Panc1 (cell line): Measurements from ENCODE around the gene TAF11. TPM values are rescaled to one million over a fixed set of nuclear protein-coding genes. Genes with fewer than 3 reads are reported as not detected.
A peak's percentile ranks its signal among the peaks of the same experiment; 100 is the strongest.

ENCODE experiments used
- ATAC-seq: fragments of 200-7000 bp; cut with Tn5 transposase; 2 replicates; pipeline ENCODE4 v1.9.1; 2020; ENCODE audit warnings: mild to moderate bottlenecking, moderate library complexity
- BruUV-seq: library from RNA; stranded (reverse); fragments of 400-500 nt; replicated peaks from 2 replicates; lab custom pipeline; 2021; lab: Mats Ljungman, UMichigan
- CTCF ChIA-PET: fragments of 300-600 bp; sonication (Branson Sonifier 250); formaldehyde crosslinking; loops from one replicate; lab custom pipeline; 2022; ENCODE audit warnings: antibody characterized with exemption; lab: Charles Lee
- POLR2A ChIA-PET: fragments of 300-600 bp; sonication (Branson Sonifier 250); formaldehyde crosslinking; loops from one replicate; lab custom pipeline; 2022; ENCODE audit warnings: antibody characterized with exemption; lab: Charles Lee
- DNase-seq: peaks from one replicate; pipeline ENCODE4 v3.0.0-alpha.2; 2010; ENCODE audit warnings: low read depth, low spot score
- H3K27ac ChIP-seq: 2 replicates; pipeline ENCODE4 v1.5.1; 2011; ENCODE audit warnings: mild to moderate bottlenecking, low read length, inconsistent platforms
- H3K27me3 ChIP-seq: fragments of 200-500 bp; sonication (Bioruptor generic); 2 replicates; pipeline ENCODE4 v1.6.0; 2014; ENCODE audit warnings: low read length, inconsistent platforms; ENCODE audit not compliant: control insufficient read depth, insufficient read depth
- H3K36me3 ChIP-seq: fragments of 200-500 bp; sonication (Bioruptor generic); 2 replicates; pipeline ENCODE4 v1.5.1; 2014; ENCODE audit warnings: inconsistent platforms, mild to moderate bottlenecking, low read length, moderate library complexity; ENCODE audit not compliant: control insufficient read depth, insufficient read depth
- H3K4me1 ChIP-seq: 2 replicates; pipeline ENCODE4 v1.5.1; 2011; ENCODE audit warnings: inconsistent platforms, mild to moderate bottlenecking, low read length, moderate library complexity; ENCODE audit not compliant: control insufficient read depth, insufficient read depth
- H3K4me3 ChIP-seq, 2 experiments: 2 replicates each; pipeline ENCODE4 v1.5.1; 2011 to 2012; ENCODE audit warnings: low read depth in 2 of 2, low read length in 2 of 2, mild to moderate bottlenecking in 2 of 2, inconsistent platforms in 1 of 2, moderate library complexity in 1 of 2
- H3K9me3 ChIP-seq: fragments of 200-500 bp; sonication (Bioruptor generic); 2 replicates; pipeline ENCODE4 v1.5.1; 2014; ENCODE audit warnings: low read depth, mild to moderate bottlenecking, inconsistent platforms, low read length, moderate library complexity; ENCODE audit not compliant: control insufficient read depth, insufficient read depth
- POLR2AphosphoS5 ChIP-seq: IDR thresholded peaks from 2 replicates; pipeline ENCODE4 v1.6.1; 2012; ENCODE audit warnings: mild to moderate bottlenecking, low read depth, low read length, moderate library complexity
- SIN3A ChIP-seq: IDR thresholded peaks from 2 replicates; pipeline ENCODE4 v1.6.1; 2012; ENCODE audit warnings: low read depth, mild to moderate bottlenecking, low read length, moderate library complexity, borderline replicate concordance; ENCODE audit not compliant: insufficient read depth
- TCF7L2 ChIP-seq: IDR thresholded peaks from 2 replicates; pipeline ENCODE4 v1.6.1; 2011; ENCODE audit warnings: mild to moderate bottlenecking, low read depth, low read length, inconsistent platforms
- in situ Hi-C: cut with HindIII; loops from 2 replicates; pipeline ENCODE4 v1.10.0; 2016; ENCODE audit warnings: low sequenced_read_pairs, low pct_unique_long_range_greater_than_20kb
- intact Hi-C: fragments of 100-400 bp; cut with micrococcal nuclease; formaldehyde crosslinking; loops from one replicate; pipeline ENCODE4 v1.10.0; 2022; ENCODE audit not compliant: unreplicated experiment
- total RNA-seq: library from RNA; stranded (reverse); gene quantifications from one replicate; pipeline ENCODE4 v1.2.1, GENCODE V29; 2021; ENCODE audit not compliant: unreplicated experiment
- TF ChIP-seq, protein P1 (sequence below): fragments of 450-650 bp; IDR thresholded peaks from 2 replicates; pipeline ENCODE4 v1.5.1; 2017; ENCODE audit warnings: mild to moderate bottlenecking
- TF ChIP-seq, protein P2 (sequence below), 2 experiments: IDR thresholded peaks; 2 replicates each; pipeline ENCODE4 v1.6.1; 2011 to 2012; ENCODE audit warnings: low read depth in 2 of 2, control low read depth in 1 of 2, low read length in 1 of 2, mild to moderate bottlenecking in 1 of 2, moderate library complexity in 1 of 2; ENCODE audit not compliant: insufficient read depth in 1 of 2

The TAF11 gene
- total RNA-seq, 1 experiment from 2014 or later, result 25.3 TPM

DNA sequence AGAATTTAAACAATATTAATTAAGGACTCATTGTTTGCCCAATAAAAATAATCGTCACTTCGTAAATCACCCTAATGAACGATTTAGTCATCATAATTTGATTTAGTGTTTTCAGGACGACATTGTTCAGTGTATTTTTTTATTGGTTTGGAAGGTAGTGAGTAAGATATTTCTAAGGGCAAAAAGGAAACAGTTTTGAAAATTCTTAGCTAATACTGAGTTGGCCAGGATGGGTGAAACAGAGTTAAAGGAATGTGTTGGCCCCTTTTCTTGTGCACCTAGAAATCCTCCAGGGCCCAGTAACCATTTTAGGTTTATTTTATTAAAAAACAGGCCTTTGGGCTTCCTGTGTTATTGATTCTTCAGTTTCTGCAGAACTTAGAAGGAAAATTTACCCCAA, 26.5 kb upstream of the TAF11 start:
- in situ Hi-C loops (no loop called here), intact Hi-C loops (no loop called here)
- CTCF ChIA-PET, result no interaction called here
- no peaks in the 10 kb centered on the region for H3K36me3 ChIP-seq
- H3K27ac ChIP-seq, result no peak overlapping the region
- no peak overlapping the region for H3K4me3 ChIP-seq
- BruUV-seq, result no TSS peak
- POLR2A ChIA-PET, result no interaction called here
- ATAC-seq (no peak), DNase-seq (no peak)
- H3K4me1 ChIP-seq, result 0 out of 2 replicates have a peak, but pooled peaks cover 9% of the 10 kb centered on the region
- H3K27me3 ChIP-seq, result no peaks in the 10 kb centered on the region
- H3K9me3 ChIP-seq, result no peaks in the 10 kb centered on the region
- TF ChIP-seq SIN3A (no peak), TCF7L2 (no peak), POLR2AphosphoS5 (no peak)
- TF ChIP-seq, protein P1, sequence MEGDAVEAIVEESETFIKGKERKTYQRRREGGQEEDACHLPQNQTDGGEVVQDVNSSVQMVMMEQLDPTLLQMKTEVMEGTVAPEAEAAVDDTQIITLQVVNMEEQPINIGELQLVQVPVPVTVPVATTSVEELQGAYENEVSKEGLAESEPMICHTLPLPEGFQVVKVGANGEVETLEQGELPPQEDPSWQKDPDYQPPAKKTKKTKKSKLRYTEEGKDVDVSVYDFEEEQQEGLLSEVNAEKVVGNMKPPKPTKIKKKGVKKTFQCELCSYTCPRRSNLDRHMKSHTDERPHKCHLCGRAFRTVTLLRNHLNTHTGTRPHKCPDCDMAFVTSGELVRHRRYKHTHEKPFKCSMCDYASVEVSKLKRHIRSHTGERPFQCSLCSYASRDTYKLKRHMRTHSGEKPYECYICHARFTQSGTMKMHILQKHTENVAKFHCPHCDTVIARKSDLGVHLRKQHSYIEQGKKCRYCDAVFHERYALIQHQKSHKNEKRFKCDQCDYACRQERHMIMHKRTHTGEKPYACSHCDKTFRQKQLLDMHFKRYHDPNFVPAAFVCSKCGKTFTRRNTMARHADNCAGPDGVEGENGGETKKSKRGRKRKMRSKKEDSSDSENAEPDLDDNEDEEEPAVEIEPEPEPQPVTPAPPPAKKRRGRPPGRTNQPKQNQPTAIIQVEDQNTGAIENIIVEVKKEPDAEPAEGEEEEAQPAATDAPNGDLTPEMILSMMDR, result no peak
- TF ChIP-seq, protein P2, sequence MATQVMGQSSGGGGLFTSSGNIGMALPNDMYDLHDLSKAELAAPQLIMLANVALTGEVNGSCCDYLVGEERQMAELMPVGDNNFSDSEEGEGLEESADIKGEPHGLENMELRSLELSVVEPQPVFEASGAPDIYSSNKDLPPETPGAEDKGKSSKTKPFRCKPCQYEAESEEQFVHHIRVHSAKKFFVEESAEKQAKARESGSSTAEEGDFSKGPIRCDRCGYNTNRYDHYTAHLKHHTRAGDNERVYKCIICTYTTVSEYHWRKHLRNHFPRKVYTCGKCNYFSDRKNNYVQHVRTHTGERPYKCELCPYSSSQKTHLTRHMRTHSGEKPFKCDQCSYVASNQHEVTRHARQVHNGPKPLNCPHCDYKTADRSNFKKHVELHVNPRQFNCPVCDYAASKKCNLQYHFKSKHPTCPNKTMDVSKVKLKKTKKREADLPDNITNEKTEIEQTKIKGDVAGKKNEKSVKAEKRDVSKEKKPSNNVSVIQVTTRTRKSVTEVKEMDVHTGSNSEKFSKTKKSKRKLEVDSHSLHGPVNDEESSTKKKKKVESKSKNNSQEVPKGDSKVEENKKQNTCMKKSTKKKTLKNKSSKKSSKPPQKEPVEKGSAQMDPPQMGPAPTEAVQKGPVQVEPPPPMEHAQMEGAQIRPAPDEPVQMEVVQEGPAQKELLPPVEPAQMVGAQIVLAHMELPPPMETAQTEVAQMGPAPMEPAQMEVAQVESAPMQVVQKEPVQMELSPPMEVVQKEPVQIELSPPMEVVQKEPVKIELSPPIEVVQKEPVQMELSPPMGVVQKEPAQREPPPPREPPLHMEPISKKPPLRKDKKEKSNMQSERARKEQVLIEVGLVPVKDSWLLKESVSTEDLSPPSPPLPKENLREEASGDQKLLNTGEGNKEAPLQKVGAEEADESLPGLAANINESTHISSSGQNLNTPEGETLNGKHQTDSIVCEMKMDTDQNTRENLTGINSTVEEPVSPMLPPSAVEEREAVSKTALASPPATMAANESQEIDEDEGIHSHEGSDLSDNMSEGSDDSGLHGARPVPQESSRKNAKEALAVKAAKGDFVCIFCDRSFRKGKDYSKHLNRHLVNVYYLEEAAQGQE (IDR thresholded peaks at IDR 0.05; ENCODE audit: insufficient read depth in 1 of 2, low read depth in 2 of 2, low read length in 1 of 2), result no peak

DNA sequence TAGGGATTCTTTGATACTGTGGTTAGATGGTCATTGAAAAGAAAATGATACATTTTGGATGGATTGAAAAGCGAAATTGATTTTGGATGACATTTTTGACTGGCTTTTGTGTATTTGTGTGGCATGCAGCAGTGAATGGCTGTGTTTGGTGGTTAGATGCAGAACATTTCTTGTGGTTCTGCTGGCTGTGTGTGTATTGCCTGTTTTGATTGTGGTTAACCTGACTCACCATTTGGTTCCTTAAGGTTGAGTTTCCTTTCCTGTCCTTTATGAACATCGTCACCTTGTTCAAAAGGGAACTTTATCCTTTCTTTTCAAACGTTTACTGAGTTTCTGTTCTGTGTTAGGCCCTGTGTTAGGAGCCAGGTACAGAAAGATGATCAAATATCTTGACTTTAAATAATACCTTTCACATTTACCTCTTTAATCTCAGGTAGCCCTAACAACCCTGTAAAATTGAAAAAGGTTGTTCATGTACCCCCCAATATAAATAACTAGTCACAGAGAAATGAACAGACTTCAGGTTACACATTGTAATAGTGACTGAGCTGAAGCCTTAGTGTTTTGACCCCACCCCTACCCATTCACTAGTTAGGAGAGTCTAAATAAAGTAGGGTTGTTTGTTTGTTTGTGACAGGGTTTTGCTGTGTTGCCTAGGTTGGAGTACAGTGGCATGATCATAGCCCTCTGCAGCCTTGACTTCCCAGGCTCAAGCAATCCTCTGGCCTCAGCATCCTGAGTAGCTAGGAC, 25.0 kb upstream of the TAF11 start:
- H3K36me3 ChIP-seq, result no peaks in the 10 kb centered on the region
- no peak overlapping the region for H3K4me3 ChIP-seq
- H3K27ac ChIP-seq, result no peak overlapping the region
- ATAC-seq (0 out of 2 replicates have a peak, but pooled peaks have one; percentile 60), DNase-seq (no peak)
- no peaks in the 10 kb centered on the region for H3K27me3 ChIP-seq
- ChIA-PET CTCF (no interaction called here), POLR2A (no interaction called here)
- no peaks in the 10 kb centered on the region for H3K9me3 ChIP-seq
- intact Hi-C loops (no loop called here), in situ Hi-C loops (no loop called here)
- BruUV-seq, result no TSS peak
- TF ChIP-seq SIN3A, result no peak
- no peak for TF ChIP-seq POLR2AphosphoS5
- TF ChIP-seq, protein P2 (IDR thresholded peaks at IDR 0.05; ENCODE audit: insufficient read depth in 1 of 2, low read depth in 2 of 2, low read length in 1 of 2), result no peak
- no peak for TF ChIP-seq TCF7L2
- TF ChIP-seq, protein P1, result no peak
- H3K4me1 ChIP-seq, result 0 out of 2 replicates have a peak, but pooled peaks cover 9% of the 10 kb centered on the region
